Stimulated activated CD4-positive, alpha-beta T cell treated with anti-CD3 and anti-CD28 coated beads, Interleukin-15, amount 100 ng/mL, for 24 hours (primary cell): ENCODE measurements around the gene IPO7.

ENCODE experiments used
- DNase-seq: peaks from one replicate; pipeline ENCODE4 v3.0.0-alpha.2; 2020

The IPO7 gene

GRCh38 chr11:9495803-9496514 lies 111.5 kb downstream of the IPO7 start:
- no peak for DNase-seq
